Measurements from ENCODE around the gene OSBPL2. TPM values are rescaled to one million over a fixed set of nuclear protein-coding genes. Genes with fewer than 3 reads are reported as not detected.
A peak's percentile ranks its signal among the peaks of the same experiment; 100 is the strongest.

The OSBPL2 gene
- total and polyA plus RNA-seq, 2 experiments from 2014 or later = 37.5 to 43.4 TPM

GRCh38 chr20:62243906-62244515, 5.7 kb downstream of the OSBPL2 start:
- Histone ChIP-seq H3K27ac (no peak overlapping the region), H3K36me3 (no peaks in the 10 kb centered on the region), H3K27me3 (no peaks in the 10 kb centered on the region), H3K9me3 (ENCODE audit: low read depth) (no peaks in the 10 kb centered on the region), H3K4me3 (no peak overlapping the region), H3K4me1 (ENCODE audit: low read depth) (peaks cover 17% of the 10 kb centered on the region)
- TF ChIP-seq, protein P1, sequence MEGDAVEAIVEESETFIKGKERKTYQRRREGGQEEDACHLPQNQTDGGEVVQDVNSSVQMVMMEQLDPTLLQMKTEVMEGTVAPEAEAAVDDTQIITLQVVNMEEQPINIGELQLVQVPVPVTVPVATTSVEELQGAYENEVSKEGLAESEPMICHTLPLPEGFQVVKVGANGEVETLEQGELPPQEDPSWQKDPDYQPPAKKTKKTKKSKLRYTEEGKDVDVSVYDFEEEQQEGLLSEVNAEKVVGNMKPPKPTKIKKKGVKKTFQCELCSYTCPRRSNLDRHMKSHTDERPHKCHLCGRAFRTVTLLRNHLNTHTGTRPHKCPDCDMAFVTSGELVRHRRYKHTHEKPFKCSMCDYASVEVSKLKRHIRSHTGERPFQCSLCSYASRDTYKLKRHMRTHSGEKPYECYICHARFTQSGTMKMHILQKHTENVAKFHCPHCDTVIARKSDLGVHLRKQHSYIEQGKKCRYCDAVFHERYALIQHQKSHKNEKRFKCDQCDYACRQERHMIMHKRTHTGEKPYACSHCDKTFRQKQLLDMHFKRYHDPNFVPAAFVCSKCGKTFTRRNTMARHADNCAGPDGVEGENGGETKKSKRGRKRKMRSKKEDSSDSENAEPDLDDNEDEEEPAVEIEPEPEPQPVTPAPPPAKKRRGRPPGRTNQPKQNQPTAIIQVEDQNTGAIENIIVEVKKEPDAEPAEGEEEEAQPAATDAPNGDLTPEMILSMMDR (IDR thresholded peaks at IDR 0.05; ENCODE audit: low read depth, low read length) = no peak
- no peak for DNase-seq (ENCODE audit: low read depth in 1 of 2, low spot score in 1 of 2)

DNA sequence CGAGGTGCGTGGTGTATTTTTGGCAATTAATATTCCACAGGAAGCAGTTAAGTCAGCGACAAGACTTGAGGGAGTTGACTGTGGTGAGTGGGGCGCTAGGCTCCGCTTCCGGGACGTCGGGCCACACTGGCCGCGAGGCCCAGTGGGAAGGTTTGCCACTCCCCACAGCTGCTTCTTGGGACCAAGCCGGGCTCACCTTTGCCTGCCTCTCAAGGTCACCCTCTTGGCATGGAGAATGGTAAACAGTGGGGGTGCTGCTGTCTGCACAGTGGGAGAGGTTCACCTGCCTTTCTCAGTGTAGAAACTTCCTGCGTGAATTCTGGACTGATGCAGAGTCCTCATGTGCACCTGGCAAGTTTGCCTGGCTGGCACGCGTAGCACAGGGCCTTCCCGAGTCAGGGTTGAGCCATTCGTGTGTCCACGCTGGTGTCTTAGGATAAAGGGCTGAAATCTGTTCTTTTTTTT, 6.4 kb downstream of the OSBPL2 start:
- H3K4me1 ChIP-seq (ENCODE audit: low read depth) = peaks cover 17% of the 10 kb centered on the region
- H3K36me3 ChIP-seq = no peaks in the 10 kb centered on the region
- H3K4me3 ChIP-seq = no peak overlapping the region
- H3K9me3 ChIP-seq (ENCODE audit: low read depth) = no peaks in the 10 kb centered on the region
- H3K27ac ChIP-seq = no peak overlapping the region
- H3K27me3 ChIP-seq = no peaks in the 10 kb centered on the region
- TF ChIP-seq, protein P1 (IDR thresholded peaks at IDR 0.05; ENCODE audit: low read depth, low read length) = no peak
- no peak for DNase-seq (ENCODE audit: low read depth in 1 of 2, low spot score in 1 of 2)

DNA sequence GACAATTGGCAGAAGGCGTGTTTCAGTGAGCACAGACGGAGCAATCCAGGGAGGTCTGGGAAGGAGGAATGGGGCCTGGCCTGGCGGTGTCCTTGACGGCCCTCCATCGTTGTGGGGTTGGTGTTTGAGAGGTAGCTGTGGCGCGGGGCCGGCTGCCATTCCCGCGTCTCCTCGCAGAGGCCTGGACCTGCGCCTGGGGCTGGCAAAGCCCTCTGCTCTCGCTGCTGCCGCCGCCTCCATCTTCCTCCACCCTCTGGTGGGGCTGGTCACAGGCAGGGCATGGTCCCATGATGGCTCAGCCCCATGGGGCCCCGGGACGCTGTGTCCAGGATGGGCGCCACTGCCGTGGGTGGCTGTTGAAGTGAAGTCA, 7.6 kb downstream of the OSBPL2 start:
- TF ChIP-seq, protein P1 (IDR thresholded peaks at IDR 0.05; ENCODE audit: low read depth, low read length) = no peak
- no peak overlapping the region for H3K27ac ChIP-seq
- H3K27me3 ChIP-seq = no peaks in the 10 kb centered on the region
- no peak for DNase-seq (ENCODE audit: low read depth in 1 of 2, low spot score in 1 of 2)
- no peak overlapping the region for H3K4me3 ChIP-seq
- peaks cover 17% of the 10 kb centered on the region for H3K4me1 ChIP-seq (ENCODE audit: low read depth)
- H3K9me3 ChIP-seq (ENCODE audit: low read depth) = no peaks in the 10 kb centered on the region
- H3K36me3 ChIP-seq = no peaks in the 10 kb centered on the region

GRCh38 chr20:62246431-62246830, 8.1 kb downstream of the OSBPL2 start:
- no peak for DNase-seq (ENCODE audit: low read depth in 1 of 2, low spot score in 1 of 2)
- Histone ChIP-seq H3K4me1 (ENCODE audit: low read depth) (peaks cover 17% of the 10 kb centered on the region), H3K27me3 (no peaks in the 10 kb centered on the region), H3K36me3 (no peaks in the 10 kb centered on the region), H3K4me3 (no peak overlapping the region), H3K27ac (no peak overlapping the region), H3K9me3 (ENCODE audit: low read depth) (no peaks in the 10 kb centered on the region)
- TF ChIP-seq, protein P1 (IDR thresholded peaks at IDR 0.05; ENCODE audit: low read depth, low read length) = no peak

DNA sequence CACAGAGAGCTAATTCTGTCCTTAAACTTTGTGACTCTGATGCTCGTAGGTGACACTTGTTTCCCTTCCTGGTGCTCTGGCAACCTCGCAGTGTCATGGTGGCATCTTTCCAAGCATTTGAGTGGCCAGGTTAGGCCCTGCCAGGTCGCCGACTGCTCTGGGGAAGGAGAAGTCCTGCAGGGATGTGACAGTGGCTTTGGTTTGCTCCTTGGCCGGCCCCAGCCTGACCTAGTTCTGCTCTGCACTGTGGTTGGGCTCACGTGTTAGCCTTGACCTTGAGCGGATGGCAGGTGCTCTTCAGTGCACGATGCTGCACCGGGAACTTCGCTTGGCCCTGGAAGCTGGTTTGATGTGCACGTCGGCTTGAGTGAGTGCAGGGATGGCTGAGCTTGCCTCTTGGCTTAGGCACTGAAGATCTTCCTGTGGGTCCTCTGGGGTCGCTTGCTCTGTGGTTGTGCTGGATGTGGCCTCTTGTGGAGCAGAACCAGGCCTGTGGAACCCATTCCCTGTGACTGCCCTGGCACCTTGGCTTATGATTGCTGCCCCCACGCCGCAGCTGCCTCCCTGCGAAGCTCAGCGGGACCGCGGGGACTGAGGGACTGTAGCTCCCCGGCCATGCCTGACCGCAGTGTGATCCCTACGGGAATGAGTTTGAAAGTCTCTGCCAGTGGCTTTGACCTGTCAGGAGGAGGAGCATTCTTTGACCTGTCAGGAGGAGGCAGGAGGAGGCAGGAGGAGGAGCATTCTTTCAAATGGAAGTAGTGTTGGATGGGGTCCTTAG, 8.7 kb downstream of the OSBPL2 start:
- no peak overlapping the region for H3K4me3 ChIP-seq
- no peaks in the 10 kb centered on the region for H3K9me3 ChIP-seq (ENCODE audit: low read depth)
- no peaks in the 10 kb centered on the region for H3K36me3 ChIP-seq
- H3K27ac ChIP-seq = no peak overlapping the region
- H3K27me3 ChIP-seq = no peaks in the 10 kb centered on the region
- peaks cover 17% of the 10 kb centered on the region for H3K4me1 ChIP-seq (ENCODE audit: low read depth)
- DNase-seq (ENCODE audit: low read depth in 1 of 2, low spot score in 1 of 2) = peak in 1 of 2 donors; percentile 67
- TF ChIP-seq, protein P1 (IDR thresholded peaks at IDR 0.05; ENCODE audit: low read depth, low read length) = no peak
